GM15510 (cell line): ENCODE results near the gene GOPC.

ENCODE experiments used
- POLR2A ChIP-seq: IDR thresholded peaks from 3 replicates; pipeline ENCODE4 v1.6.1; 2011; ENCODE audit warnings: borderline replicate concordance; ENCODE audit not compliant: insufficient read length; ENCODE audit errors: extremely low read depth

Gene GOPC

GRCh38 chr6:117603821-117604220, 1.5 kb upstream of the GOPC start:
- TF ChIP-seq POLR2A, result no peak

DNA sequence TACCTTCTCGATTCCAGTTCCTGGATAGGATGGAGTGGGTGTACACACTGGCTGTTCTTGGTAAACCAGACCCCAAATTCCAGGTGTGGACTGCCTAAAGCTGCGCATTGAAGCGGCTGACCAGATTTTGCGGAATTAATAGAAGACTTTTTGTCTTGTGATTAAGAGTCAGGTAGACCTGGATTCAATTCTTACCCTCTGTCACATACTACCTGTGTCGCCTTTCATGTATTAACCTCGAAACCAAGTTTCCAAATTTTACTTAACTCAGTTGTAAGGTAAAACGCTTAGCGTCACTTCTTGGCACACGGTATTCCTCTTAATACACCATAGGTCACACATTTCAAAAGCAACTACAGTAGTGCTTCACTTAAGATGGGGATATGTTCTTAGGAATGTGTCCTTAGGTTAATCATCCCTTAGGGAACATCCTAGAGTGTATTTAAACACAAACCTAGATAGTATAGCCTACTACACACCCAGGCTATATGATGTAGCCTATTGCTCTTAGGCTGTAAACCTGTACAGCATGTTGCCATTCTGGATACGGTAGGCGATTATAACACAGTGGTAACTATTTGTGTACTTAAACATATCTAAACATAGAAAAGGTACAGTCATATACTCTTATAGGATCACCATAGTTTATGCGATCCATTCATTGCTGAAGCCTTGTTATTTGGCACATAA, 733 bp upstream of the GOPC start:
- no peak for TF ChIP-seq POLR2A

DNA sequence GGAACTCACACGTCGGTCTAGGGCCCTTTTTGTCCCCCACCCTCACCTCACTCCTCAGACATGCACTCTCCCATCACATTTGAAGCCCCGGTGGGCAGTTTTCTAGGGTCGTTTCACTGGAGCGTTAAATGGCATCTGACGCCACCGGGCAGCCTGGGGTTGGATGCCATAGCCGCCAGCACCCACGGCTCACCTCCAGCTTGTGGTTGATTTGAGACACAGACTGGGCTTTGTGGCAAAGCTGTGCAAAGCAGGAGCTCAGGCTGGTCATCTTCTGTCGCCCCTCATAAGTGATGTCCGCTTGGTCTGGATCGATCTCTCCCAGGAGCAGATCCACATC, 530 bp downstream of the GOPC start:
- TF ChIP-seq POLR2A, result no peak

GRCh38 chr6:117600008-117600743, 2.1 kb downstream of the GOPC start:
- TF ChIP-seq POLR2A, result no peak

DNA sequence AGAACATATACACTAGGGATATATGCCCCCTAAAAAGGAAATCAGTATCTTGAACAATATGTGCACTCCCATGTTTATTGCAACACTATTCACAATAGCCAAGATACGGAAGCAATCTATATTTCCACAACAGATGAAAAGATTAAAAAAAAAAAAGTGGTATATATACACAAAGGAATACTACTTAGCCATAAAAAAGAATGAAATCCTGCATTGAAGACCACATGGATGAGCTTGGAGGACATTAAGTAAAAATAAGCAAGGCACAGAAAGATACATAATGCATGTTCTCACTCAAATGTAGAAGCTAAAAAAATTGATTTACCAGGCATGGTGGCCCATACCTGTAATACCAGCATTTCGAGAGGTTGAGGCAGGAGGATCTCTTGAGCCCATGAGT, 4.6 kb downstream of the GOPC start:
- no peak for TF ChIP-seq POLR2A

GRCh38 chr6:117595099-117595923, 7.0 kb downstream of the GOPC start:
- no peak for TF ChIP-seq POLR2A

- TF ChIP-seq POLR2A, result no peak
Observed at GRCh38 chr6:117592983-117593759, 9.1 kb downstream of the GOPC start.

GRCh38 chr6:117591405-117591804, 10.9 kb downstream of the GOPC start:
- no peak for TF ChIP-seq POLR2A

- TF ChIP-seq POLR2A, result no peak
Observed at GRCh38 chr6:117590447-117590846, 11.9 kb downstream of the GOPC start.

DNA sequence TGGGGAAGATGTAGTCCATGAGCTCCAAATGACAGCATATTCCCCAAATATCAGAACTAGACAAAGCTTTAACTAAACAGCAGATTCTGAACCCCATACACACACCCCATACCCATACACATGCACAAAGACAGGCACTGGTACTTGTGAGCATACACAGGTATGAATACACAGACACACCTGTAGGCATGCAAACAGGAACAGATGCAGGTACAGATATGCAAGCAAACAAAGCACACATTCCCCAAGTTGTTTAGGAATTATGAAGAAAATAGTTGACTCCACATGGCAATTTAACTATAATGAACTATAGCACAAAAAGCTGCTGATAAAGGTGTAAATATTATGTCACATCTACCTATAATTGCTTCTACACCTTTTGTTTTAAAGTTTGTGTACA, 16.7 kb downstream of the GOPC start:
- no peak for TF ChIP-seq POLR2A

- TF ChIP-seq POLR2A, result no peak
Observed at GRCh38 chr6:117574198-117574597, 28.1 kb downstream of the GOPC start.

DNA sequence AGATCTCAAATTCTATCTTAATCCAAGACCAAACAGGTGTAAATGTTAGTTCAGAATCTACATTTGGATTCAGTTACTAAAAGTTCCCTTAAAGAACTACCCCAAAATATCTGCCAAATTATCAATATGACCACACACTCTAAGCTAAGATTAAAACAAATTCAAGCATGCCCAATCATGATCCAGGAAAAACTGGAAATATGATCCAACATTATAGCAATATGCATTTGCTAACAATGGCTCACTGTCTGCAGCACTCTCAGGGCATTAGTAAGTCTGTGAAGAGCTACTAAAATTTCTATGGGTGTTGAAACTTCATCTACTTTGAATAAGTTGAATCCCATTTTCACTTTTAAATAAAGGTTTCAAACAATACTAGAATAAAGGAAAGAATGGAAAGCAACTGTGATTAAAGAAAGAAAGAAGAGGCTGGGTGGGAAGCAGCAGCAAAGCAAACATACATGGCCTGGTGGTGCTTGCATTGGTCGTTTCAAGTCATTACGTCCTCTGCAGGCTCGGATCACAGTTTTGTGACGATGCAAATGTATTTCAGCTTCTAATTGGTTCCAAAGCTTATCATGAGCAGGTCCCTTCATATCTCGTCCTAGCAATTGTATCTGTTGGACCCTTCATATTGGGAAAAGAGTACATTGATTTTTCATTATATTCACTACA, 29.2 kb downstream of the GOPC start:
- TF ChIP-seq POLR2A, result no peak

GRCh38 chr6:117568831-117569410, 33.4 kb downstream of the GOPC start:
- TF ChIP-seq POLR2A, result no peak

- no peak for TF ChIP-seq POLR2A
Observed at GRCh38 chr6:117568247-117568646, 34.1 kb downstream of the GOPC start.

GRCh38 chr6:117564681-117565080, 37.6 kb downstream of the GOPC start:
- no peak for TF ChIP-seq POLR2A

- TF ChIP-seq POLR2A, result no peak
Observed at GRCh38 chr6:117561128-117561527, 41.2 kb downstream of the GOPC start.
